Stimulated activated CD8-positive, alpha-beta memory T cell treated with anti-CD3 and anti-CD28 coated beads, Interleukin-12 subunit alpha, Interleukin-12 subunit beta, amount 100 ng/mL, for 1 hour (primary cell): Measurements from ENCODE around the gene C10orf95.
A peak's percentile ranks its signal among the peaks of the same experiment; 100 is the strongest.
"Not testable (repeated sequence)": the region's sequence is repeated elsewhere in the genome, so short reads cannot be mapped to it uniquely, and the experiment has no call there.

Source experiments
- DNase-seq: peaks from one replicate; pipeline ENCODE4 v3.0.0-alpha.2; 2020; ENCODE audit warnings: low read depth

The C10orf95 gene

GRCh38 chr10:102465466-102465865, 14.1 kb upstream of the C10orf95 start:
- no peak for DNase-seq

- DNase-seq = no peak
Measured at GRCh38 chr10:102463983-102464382, 12.6 kb upstream of the C10orf95 start.

GRCh38 chr10:102462512-102463054, 11.2 kb upstream of the C10orf95 start:
- no peak for DNase-seq

- DNase-seq = peak; percentile 88
Measured at GRCh38 chr10:102461187-102462054, 10.1 kb upstream of the C10orf95 start.

- DNase-seq = no peak
Measured at GRCh38 chr10:102460836-102461186, 9.5 kb upstream of the C10orf95 start.

- no peak for DNase-seq
Measured at GRCh38 chr10:102458656-102459055, 7.3 kb upstream of the C10orf95 start.

- DNase-seq = no peak
Measured at GRCh38 chr10:102457591-102458150, 6.3 kb upstream of the C10orf95 start.

- DNase-seq = no peak
Measured at GRCh38 chr10:102455893-102456471, 4.6 kb upstream of the C10orf95 start.

GRCh38 chr10:102454662-102455487, 3.5 kb upstream of the C10orf95 start:
- DNase-seq = not testable (repeated sequence)

- no peak for DNase-seq
Measured at GRCh38 chr10:102453502-102453901, 2.2 kb upstream of the C10orf95 start.

- DNase-seq = no peak
Measured at GRCh38 chr10:102452672-102453340, 1.5 kb upstream of the C10orf95 start.

- DNase-seq = peak; percentile 75
Measured at GRCh38 chr10:102450374-102451104, 804 bp downstream of the C10orf95 start.

GRCh38 chr10:102450124-102450373, 1.3 kb downstream of the C10orf95 start:
- no peak for DNase-seq

- DNase-seq = peak; percentile 73
Measured at GRCh38 chr10:102449321-102450123, 1.8 kb downstream of the C10orf95 start.

- no peak for DNase-seq
Measured at GRCh38 chr10:102444851-102445250, 6.5 kb downstream of the C10orf95 start.

GRCh38 chr10:102438374-102438773, 13.0 kb downstream of the C10orf95 start:
- DNase-seq = no peak

- DNase-seq = no peak
Measured at GRCh38 chr10:102437515-102437914, 13.8 kb downstream of the C10orf95 start.

GRCh38 chr10:102436312-102436711, 15.0 kb downstream of the C10orf95 start:
- no peak for DNase-seq

GRCh38 chr10:102435529-102436233, 15.7 kb downstream of the C10orf95 start:
- no peak for DNase-seq

GRCh38 chr10:102435133-102435497, 16.2 kb downstream of the C10orf95 start:
- DNase-seq = no peak
